ENCODE data around the gene MPHOSPH9.

Gene MPHOSPH9

DNA sequence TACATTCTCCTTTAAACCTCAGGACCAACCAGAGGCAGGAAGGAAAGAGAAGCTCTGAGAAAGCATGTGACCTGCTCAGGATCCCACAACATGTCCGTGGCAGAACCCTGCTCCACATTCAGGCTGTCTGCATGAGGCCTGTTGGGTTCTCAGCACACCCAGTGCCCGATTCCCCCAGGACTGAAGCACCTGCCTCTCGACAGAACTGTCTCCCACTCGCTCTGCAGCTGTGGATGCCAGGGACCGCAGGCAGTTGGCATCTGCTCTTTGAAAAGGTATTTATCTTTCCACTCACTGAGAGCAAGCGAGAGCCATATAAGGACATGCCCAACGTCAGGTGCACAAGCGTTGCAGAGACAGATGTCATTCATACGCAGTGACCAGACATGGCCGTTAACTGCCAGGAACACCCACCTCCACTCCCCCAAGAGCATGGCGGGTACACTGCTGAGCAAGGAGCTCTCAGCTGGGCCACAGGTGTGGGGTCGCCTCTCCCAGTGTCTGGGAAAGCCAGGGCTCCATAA is 101.0 kb downstream of the MPHOSPH9 start:
- in situ Hi-C loops (cut with MboI; ENCODE audit: low sequenced_read_pairs) = no loop called here

DNA sequence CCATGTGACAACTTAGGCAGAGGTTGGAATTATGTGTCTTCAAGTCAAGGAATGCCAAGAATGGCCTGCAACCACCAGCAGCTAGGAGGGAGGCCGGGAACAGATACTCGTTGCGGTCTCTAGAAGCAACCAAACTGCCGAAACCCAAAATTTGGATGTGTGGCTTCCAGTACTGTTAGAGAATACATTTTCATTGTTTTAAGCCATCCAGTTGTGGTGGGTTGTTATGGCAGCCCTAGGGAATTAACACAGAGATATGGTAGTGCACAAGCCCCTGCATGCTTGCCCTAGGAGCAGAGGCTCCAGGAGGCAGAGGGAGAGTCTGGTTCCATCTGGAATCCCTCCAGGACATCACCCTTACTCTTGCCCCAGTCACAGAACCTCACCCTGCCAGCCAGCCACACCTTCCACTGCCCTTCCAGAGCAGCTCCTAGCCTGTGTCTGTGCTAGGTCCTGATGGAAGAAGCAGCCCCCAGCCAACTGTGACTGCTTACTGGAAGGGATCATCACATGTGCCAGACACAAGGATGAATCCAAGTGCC is 101.6 kb downstream of the MPHOSPH9 start:
- in situ Hi-C loops (cut with MboI; ENCODE audit: low sequenced_read_pairs) = no loop called here

- in situ Hi-C loops (cut with MboI; ENCODE audit: low sequenced_read_pairs) = no loop called here
Observed at GRCh38 chr12:123129621-123130020, 103.3 kb downstream of the MPHOSPH9 start.

DNA sequence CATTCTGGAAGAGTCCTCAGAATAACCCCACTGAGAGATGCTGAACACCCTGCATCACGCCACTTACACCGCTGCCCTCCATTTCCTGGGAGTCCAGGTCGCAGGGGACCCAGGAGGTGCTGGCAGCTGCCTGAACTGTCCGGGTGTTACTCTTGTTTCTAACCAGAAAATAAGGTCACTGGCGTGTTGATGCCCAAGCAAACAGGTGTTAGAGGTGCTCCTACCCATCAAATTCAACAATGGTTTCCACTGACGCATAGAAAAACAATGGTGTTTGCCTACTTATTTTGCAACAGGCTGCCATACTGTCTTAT is 105.8 kb downstream of the MPHOSPH9 start:
- in situ Hi-C loops (cut with MboI; ENCODE audit: low sequenced_read_pairs) = no loop called here

DNA sequence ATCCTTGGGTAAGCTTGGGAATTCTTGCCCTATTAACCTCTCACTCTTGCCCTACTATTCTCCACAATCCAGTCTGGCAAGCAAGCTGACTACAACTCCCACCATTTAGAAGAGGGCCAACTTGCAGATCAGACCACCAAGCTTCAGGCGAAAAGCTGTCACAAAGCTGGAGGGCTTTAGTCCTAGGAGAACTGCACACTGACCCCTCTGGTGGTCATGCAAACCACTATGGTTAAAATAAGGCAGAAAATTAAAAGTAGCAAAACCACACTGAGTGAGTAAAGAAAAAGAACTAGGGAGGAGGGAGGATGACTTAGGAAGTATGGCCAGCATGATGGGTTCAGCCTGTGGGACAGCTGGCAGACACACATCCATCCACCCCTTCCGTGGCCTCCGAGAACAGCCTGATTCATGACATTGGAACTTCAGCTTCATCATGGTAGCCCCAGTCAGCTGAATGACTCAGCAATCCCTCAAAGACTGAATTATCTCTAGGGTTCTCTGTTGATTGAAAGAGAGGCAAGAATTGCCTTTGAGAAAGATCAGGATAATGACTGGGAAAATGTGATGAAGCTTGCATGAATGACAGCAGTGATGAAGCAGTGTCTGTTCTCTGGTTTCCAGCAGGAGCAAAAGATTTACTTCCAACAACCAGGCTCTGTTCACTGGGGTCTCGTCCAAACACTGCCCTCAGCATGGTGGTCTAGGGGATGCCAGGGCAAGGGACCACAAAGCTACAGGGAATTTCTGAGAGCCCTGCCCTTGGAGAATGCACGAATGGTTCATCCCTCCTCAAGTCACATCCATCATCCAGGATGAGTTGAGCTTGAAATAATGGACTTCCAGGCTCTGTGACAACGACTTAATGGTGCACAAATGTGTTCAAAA is 106.4 kb downstream of the MPHOSPH9 start:
- in situ Hi-C loops (cut with MboI; ENCODE audit: low sequenced_read_pairs) = no loop called here

DNA sequence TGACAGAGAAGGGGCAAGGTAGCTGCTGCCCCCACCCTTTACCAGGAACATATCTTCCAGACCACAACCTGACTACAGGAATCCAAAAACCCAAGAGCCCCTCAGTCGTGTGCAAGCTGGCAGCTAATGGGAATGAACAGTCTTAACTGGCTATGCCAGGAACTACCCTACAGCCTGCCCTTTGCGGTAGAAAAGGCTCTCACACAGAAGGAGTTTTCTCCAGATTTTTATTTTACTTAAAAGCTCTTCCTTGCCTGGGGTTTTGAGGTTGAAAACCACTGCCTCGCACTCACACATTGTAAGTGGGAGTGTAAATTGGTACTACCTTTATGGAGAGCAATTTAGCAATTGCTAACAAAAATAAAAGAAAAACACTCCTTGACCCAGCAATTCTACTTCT is 110.3 kb downstream of the MPHOSPH9 start:
- in situ Hi-C loops (cut with MboI; ENCODE audit: low sequenced_read_pairs) = no loop called here

GRCh38 chr12:123121670-123122069 is 111.3 kb downstream of the MPHOSPH9 start:
- in situ Hi-C loops (cut with MboI; ENCODE audit: low sequenced_read_pairs) = no loop called here

GRCh38 chr12:123120452-123121166 is 112.3 kb downstream of the MPHOSPH9 start:
- in situ Hi-C loops (cut with MboI; ENCODE audit: low sequenced_read_pairs) = no loop called here

DNA sequence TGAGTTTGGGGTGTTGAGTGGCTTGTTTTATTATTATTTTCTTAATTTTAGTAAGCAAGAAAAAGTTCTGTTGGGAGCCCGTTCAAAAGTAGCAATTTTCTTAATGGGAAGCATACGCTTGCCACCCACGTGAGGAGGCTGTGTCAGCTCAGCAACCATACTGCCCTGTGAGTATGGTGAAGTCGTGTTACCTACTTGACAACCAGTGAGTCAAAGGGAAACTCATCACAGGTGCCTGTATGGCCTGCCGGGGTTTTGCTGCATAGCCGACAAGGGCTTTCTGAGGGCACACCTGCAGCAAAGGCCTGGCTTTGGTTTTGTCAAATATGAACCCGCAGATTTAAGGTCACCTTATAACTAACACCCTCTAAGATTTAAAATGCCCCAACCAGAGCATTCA is 113.1 kb downstream of the MPHOSPH9 start:
- in situ Hi-C loops (cut with MboI; ENCODE audit: low sequenced_read_pairs) = no loop called here

- in situ Hi-C loops (cut with MboI; ENCODE audit: low sequenced_read_pairs) = no loop called here
Observed at GRCh38 chr12:123118497-123118896, 114.4 kb downstream of the MPHOSPH9 start.

- in situ Hi-C loops (cut with MboI; ENCODE audit: low sequenced_read_pairs) = no loop called here
Observed at GRCh38 chr12:123115409-123116121, 117.4 kb downstream of the MPHOSPH9 start.

DNA sequence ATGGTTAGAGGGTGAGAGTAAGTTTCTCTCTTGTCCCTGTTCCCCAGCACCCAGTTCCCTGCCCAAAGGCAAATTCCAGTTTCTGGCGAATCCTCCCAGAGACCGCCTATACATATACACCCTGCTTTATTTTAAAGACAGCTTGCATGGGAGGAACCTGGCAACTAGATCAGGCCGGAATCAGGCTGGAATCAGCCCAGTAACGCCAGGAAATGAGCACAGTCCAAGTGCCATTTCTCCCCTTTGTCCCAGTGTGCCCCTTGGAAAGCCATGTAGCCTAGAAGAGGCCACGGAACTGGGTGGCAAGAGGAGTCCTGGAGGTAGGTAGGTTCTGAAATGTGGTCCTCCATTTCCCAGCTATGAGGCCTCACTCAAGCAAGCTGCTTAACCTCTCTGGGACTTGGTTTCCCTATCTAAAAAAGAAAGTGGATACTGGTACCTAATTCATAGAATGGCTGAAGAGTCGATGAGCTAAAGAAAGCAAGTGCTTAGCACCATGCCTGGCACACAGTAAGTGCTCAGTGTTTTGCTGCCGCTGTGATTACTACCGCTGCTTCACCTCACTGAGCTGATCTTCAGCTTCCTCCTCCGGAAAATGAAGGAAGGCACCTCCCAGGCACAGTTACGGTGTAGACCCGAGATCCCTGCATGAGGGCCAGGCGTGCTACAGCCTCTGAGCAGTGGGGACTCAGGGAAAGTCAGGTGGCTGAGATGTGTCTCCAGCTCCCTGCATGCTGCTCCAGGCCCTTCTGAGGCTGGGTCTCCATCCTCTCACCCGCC is 118.4 kb downstream of the MPHOSPH9 start:
- in situ Hi-C loops (cut with MboI; ENCODE audit: low sequenced_read_pairs) = no loop called here

- in situ Hi-C loops (cut with MboI; ENCODE audit: low sequenced_read_pairs) = no loop called here
Observed at GRCh38 chr12:123113026-123113425, 119.9 kb downstream of the MPHOSPH9 start.

DNA sequence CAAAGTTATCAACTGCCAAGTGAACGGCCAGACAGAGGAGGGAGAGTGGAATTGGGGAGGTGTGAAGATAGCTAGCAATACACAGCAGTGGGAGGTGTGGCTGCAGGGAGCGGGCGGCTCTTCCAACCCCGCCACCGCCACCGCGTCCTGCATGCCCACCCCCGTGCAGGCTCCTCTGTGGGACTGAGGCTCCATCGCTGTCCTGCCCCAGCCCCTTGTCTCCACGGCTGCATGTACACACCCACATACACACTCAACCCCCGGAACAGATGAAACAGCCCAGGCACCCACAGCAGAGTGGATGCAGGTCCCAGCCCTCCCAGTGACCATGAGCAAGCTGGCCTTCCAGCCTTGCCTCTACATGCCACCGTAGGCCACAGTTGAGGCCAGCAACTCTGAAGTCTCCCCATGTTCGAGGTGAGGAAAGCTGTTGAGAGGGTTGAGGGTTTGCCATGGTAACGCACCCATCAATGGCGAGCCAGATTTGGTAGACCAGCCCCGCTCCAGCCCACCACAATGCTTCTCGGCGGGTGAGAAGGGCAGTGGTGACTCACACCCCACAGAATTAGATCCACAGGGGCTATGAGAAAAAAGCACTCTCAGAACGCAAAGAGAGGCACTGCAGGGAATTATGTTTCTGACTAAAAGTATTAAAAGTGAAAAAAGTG is 121.3 kb downstream of the MPHOSPH9 start:
- in situ Hi-C loops (cut with MboI; ENCODE audit: low sequenced_read_pairs) = no loop called here

GRCh38 chr12:123109319-123109772 is 123.6 kb downstream of the MPHOSPH9 start:
- in situ Hi-C loops (cut with MboI; ENCODE audit: low sequenced_read_pairs) = no loop called here

DNA sequence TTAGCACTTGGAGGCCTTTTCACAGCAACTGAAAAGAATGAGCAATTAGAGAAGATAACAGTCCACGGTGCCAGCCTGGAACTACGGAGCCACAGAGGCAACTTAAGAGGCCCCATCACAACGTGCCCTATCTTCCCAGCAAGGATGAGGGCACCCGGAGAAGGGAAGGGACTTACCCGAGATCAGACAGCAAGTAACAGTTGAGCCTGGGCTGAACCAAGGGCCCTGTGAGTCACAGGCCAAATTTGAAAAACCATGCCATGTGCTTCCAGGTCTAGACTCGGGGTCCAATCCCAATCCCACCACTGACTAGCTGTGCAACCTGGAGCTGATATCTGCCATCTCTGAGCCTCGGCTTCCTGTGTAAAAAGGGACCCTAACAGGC is 124.3 kb downstream of the MPHOSPH9 start:
- in situ Hi-C loops (cut with MboI; ENCODE audit: low sequenced_read_pairs) = no loop called here

- in situ Hi-C loops (cut with MboI; ENCODE audit: low sequenced_read_pairs) = no loop called here
Observed at GRCh38 chr12:123107926-123108681, 124.8 kb downstream of the MPHOSPH9 start.

- in situ Hi-C loops (cut with MboI; ENCODE audit: low sequenced_read_pairs) = no loop called here
Observed at GRCh38 chr12:123106640-123107359, 126.1 kb downstream of the MPHOSPH9 start.

Measured in HL-60/S4 (cell line).